HEK293 (cell line): ENCODE measurements around the gene ACSL3.

Source experiments
- GLI2 ChIP-seq: fragments of 450-650 bp; formaldehyde crosslinking; IDR thresholded peaks from 2 replicates; pipeline ENCODE4; 2017; ENCODE audit warnings: missing biosample characterization, missing genetic modification characterization, low read depth, borderline replicate concordance
- ZBTB17 ChIP-seq: fragments of 450-650 bp; formaldehyde crosslinking; IDR thresholded peaks from 2 replicates; pipeline ENCODE4 v1.5.1; 2016; ENCODE audit warnings: missing biosample characterization, missing genetic modification characterization
- ZNF138 ChIP-seq: fragments of 450-650 bp; formaldehyde crosslinking; IDR thresholded peaks from 2 replicates; pipeline ENCODE4 v1.5.1; 2016; ENCODE audit warnings: missing biosample characterization, missing genetic modification characterization, borderline replicate concordance
- ZNF514 ChIP-seq: fragments of 450-650 bp; formaldehyde crosslinking; IDR thresholded peaks from 2 replicates; pipeline ENCODE4 v1.5.1; 2016; ENCODE audit warnings: missing biosample characterization, missing genetic modification characterization
- ZNF530 ChIP-seq: fragments of 450-650 bp; formaldehyde crosslinking; IDR thresholded peaks from 2 replicates; pipeline ENCODE4 v1.5.1; 2016; ENCODE audit warnings: low read depth, missing biosample characterization, missing genetic modification characterization
- ZNF768 ChIP-seq: fragments of 450-650 bp; formaldehyde crosslinking; IDR thresholded peaks from 2 replicates; pipeline ENCODE4 v1.5.1; 2018; ENCODE audit warnings: missing biosample characterization, mild to moderate bottlenecking, missing genetic modification characterization
- TF ChIP-seq, protein P1 (sequence below): fragments of 450-650 bp; formaldehyde crosslinking; IDR thresholded peaks from 2 replicates; pipeline ENCODE4 v1.5.1; 2016; ENCODE audit warnings: missing biosample characterization, missing genetic modification characterization
- TF ChIP-seq, protein P2 (sequence below): fragments of 450-650 bp; formaldehyde crosslinking; IDR thresholded peaks from 2 replicates; pipeline ENCODE4 v1.5.1; 2016; ENCODE audit warnings: missing biosample characterization, missing genetic modification characterization

DNA sequence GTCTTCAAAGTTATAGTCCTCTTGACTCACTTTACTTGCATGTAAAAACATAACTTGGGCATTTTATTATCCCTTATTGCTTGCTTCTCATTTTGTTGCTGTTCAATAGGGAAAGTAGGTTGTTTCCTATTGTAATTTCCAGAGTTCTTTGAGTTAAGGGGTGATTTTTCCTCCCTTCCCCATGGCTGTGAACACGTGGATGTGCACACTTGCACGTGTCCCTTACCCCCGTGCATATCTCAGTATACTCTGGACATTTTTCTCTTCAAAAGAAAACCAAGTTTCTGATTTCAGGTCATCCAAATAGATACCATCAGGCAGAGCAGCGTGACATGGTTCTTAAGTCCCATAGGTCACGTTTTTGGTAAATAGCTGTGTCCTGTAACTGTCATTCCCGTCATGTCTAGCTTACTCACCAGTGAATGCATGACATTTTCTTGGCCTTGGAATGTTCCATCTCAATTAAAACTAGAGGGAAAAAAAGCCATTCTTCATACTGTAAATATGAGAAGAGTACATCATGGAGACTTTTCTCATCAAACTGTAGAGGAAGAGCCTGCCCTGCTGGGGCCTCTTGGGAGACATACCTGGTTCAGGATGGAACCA is 107.8 kb downstream of the ACSL3 start:
- TF ChIP-seq, protein P1, sequence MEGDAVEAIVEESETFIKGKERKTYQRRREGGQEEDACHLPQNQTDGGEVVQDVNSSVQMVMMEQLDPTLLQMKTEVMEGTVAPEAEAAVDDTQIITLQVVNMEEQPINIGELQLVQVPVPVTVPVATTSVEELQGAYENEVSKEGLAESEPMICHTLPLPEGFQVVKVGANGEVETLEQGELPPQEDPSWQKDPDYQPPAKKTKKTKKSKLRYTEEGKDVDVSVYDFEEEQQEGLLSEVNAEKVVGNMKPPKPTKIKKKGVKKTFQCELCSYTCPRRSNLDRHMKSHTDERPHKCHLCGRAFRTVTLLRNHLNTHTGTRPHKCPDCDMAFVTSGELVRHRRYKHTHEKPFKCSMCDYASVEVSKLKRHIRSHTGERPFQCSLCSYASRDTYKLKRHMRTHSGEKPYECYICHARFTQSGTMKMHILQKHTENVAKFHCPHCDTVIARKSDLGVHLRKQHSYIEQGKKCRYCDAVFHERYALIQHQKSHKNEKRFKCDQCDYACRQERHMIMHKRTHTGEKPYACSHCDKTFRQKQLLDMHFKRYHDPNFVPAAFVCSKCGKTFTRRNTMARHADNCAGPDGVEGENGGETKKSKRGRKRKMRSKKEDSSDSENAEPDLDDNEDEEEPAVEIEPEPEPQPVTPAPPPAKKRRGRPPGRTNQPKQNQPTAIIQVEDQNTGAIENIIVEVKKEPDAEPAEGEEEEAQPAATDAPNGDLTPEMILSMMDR = no peak
- TF ChIP-seq ZNF530 (tag by site-specific recombination) (no peak), ZBTB17 (tag by site-specific recombination) (no peak), ZNF138 (no peak), GLI2 (tag by site-specific recombination) (no peak), ZNF768 (tag by site-specific recombination) (no peak), ZNF514 (tag by site-specific recombination) (no peak)
- TF ChIP-seq, protein P2, sequence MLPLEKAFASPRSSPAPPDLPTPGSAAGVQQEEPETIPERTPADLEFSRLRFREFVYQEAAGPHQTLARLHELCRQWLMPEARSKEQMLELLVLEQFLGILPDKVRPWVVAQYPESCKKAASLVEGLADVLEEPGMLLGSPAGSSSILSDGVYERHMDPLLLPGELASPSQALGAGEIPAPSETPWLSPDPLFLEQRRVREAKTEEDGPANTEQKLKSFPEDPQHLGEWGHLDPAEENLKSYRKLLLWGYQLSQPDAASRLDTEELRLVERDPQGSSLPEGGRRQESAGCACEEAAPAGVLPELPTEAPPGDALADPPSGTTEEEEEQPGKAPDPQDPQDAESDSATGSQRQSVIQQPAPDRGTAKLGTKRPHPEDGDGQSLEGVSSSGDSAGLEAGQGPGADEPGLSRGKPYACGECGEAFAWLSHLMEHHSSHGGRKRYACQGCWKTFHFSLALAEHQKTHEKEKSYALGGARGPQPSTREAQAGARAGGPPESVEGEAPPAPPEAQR (tag by site-specific recombination) = no peak
